Measurements from ENCODE around the gene STRIP1.

Gene STRIP1

DNA sequence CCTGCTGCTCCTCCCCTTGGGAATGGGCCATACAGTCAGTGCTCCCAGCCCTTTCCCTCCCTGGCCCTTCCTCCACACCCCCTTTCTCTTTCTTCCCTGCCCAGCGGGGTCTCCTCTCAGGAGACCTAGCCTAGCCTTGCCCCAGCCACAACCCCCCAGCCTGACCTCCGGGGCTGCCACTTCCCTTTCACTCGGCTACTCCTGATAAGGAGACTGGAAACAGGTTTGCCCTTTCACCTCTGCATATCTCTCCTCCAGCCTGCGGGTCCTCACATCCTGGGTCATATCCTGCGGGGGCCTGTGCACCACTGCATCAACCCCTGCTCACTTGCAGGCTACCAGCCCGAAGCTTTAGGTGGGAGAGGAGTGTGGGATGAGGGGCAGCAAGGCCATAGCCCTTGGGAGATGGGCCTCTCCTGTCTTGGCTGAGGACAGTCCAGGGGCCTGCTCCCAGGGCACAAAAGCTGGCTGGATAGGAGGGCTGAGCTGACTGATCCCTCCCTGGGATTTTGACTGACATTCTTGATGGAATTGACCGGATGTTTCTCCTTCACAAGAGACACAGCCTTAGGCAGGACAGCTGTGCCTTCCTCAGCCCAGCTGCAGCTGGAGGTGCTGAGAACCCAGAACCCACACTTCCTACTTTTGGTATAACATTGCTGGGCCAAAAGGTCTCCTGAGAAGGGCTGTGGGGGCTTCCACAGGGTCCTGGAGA lies 55.3 kb downstream of the STRIP1 start:
- Histone ChIP-seq H3K27ac (ENCODE audit: low read depth, low read length) (no peak overlapping the region), H3K9me3 (ENCODE audit: low read length) (no peaks in the 10 kb centered on the region), H3K4me3 (ENCODE audit: low read depth in 1 of 2, low read length in 2 of 2) (no peak overlapping the region), H3K9ac (ENCODE audit: low read length) (no peak overlapping the region), H3K36me3 (ENCODE audit: insufficient read depth, low read length) (no peaks in the 10 kb centered on the region), H3K4me1 (ENCODE audit: insufficient read depth, low read length) (no peaks in the 10 kb centered on the region), H3K27me3 (ENCODE audit: control insufficient read depth in 1 of 2, insufficient read depth in 2 of 2, low read length in 2 of 2) (no peaks in the 10 kb centered on the region)

DNA sequence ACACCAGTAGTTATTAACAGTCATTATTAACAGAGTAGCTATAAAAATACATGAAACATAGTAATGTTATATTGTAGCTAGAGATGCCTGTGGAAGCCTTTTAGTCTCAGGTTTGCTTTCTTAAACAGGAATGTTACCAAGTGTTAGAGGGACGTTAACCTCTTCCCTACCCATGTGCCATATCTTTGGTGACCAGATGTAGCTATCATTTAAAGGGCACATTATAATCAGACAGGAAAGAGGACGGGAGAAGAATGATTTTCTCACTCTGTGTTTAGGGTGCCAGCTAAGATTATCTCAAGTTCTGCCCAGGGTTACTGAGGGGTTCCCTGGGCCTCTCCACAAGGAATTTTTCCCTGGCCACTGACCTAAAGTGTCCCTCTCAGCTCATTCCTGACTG lies 57.0 kb downstream of the STRIP1 start:
- no peak overlapping the region for H3K27ac ChIP-seq (ENCODE audit: low read depth, low read length)
- H3K27me3 ChIP-seq (ENCODE audit: control insufficient read depth in 1 of 2, insufficient read depth in 2 of 2, low read length in 2 of 2), result no peaks in the 10 kb centered on the region
- H3K9ac ChIP-seq (ENCODE audit: low read length), result no peak overlapping the region
- H3K9me3 ChIP-seq (ENCODE audit: low read length), result no peaks in the 10 kb centered on the region
- no peaks in the 10 kb centered on the region for H3K4me1 ChIP-seq (ENCODE audit: insufficient read depth, low read length)
- no peaks in the 10 kb centered on the region for H3K36me3 ChIP-seq (ENCODE audit: insufficient read depth, low read length)
- H3K4me3 ChIP-seq (ENCODE audit: low read depth in 1 of 2, low read length in 2 of 2), result no peak overlapping the region

DNA sequence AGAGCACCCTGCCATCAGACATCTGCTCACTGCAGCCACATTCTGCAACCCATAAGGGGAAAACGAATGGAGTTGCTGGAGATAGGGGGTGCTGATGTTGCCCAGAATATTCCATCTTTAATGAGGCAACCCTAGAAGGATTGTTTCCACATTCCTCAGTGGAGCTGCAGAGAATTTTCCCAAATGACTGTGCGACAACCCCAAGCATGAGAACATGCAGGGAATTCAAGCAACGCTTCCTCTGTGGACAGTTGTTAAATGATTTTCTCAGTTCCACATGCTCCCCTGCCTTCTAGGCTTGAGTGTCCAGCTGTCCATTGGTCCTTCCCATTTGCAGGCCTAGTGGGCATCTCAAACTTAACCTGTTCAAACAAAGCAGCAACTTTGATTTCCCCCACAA lies 57.4 kb downstream of the STRIP1 start:
- Histone ChIP-seq H3K9me3 (ENCODE audit: low read length) (no peaks in the 10 kb centered on the region), H3K9ac (ENCODE audit: low read length) (no peak overlapping the region), H3K4me1 (ENCODE audit: insufficient read depth, low read length) (no peaks in the 10 kb centered on the region), H3K27me3 (ENCODE audit: control insufficient read depth in 1 of 2, insufficient read depth in 2 of 2, low read length in 2 of 2) (no peaks in the 10 kb centered on the region), H3K36me3 (ENCODE audit: insufficient read depth, low read length) (no peaks in the 10 kb centered on the region), H3K27ac (ENCODE audit: low read depth, low read length) (no peak overlapping the region), H3K4me3 (ENCODE audit: low read depth in 1 of 2, low read length in 2 of 2) (no peak overlapping the region)

DNA sequence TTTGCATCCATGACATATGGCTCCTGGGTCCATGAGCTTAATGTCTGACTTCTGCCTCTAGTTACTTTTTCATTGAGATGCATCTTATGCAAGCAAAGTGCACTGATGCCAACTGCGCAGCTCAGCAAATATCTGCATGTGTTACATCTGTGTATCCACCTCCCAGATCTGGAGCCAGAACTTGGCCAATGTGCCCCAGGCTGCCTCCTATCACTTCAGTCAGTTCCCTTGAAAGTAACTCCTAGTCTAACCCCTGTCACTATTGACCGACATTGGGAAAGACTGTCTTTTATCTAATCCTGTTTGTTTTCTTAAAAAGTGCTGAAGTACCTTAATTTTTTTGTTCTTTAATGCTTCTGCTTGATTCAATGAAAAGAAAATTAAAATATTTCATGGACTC lies 58.6 kb downstream of the STRIP1 start:
- Histone ChIP-seq H3K36me3 (ENCODE audit: insufficient read depth, low read length) (no peaks in the 10 kb centered on the region), H3K4me3 (ENCODE audit: low read depth in 1 of 2, low read length in 2 of 2) (no peak overlapping the region), H3K9me3 (ENCODE audit: low read length) (no peaks in the 10 kb centered on the region), H3K9ac (ENCODE audit: low read length) (no peak overlapping the region), H3K4me1 (ENCODE audit: insufficient read depth, low read length) (no peaks in the 10 kb centered on the region), H3K27me3 (ENCODE audit: control insufficient read depth in 1 of 2, insufficient read depth in 2 of 2, low read length in 2 of 2) (no peaks in the 10 kb centered on the region), H3K27ac (ENCODE audit: low read depth, low read length) (no peak overlapping the region)

DNA sequence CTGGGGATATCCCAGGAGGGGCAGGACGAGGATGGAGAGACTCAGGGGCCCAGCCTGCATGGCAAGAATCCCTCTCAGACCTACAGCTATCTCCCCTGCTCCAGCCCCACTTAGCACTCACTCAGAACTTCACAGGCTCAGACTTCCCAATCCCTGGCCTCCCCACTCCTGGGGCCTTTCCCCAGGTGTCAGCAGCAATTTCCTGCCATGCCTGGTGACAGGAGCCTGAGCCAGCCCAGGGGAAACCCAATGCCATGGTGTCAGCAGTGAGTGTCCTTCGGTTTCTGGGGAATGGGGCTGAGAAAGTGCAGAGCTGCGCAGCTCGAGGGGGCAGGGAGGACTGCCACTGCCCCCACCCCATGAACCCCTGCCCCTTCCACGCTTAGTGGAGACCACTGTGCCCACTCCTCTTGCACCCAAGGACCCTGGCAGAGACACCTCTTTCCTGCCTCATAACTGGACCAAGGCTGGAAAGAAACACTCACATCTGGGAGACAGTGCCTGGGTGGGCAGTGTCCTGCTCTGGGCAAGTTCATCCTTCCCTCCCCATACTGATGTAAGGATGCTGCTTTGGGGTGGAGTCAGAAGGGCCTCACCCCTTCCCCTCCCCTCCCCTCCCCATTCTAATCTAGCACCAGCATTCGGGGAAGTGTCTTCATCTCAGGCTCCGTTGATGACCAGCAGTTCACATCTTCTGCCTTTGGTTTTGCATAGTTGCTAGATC lies 60.7 kb downstream of the STRIP1 start:
- Histone ChIP-seq H3K9me3 (ENCODE audit: low read length) (no peaks in the 10 kb centered on the region), H3K27ac (ENCODE audit: low read depth, low read length) (no peak overlapping the region), H3K27me3 (ENCODE audit: control insufficient read depth in 1 of 2, insufficient read depth in 2 of 2, low read length in 2 of 2) (peaks cover 0 to 6% of the 10 kb centered on the region in 2 donors), H3K4me1 (ENCODE audit: insufficient read depth, low read length) (no peaks in the 10 kb centered on the region), H3K36me3 (ENCODE audit: insufficient read depth, low read length) (no peaks in the 10 kb centered on the region), H3K9ac (ENCODE audit: low read length) (no peak overlapping the region), H3K4me3 (ENCODE audit: low read depth in 1 of 2, low read length in 2 of 2) (no peak overlapping the region)

DNA sequence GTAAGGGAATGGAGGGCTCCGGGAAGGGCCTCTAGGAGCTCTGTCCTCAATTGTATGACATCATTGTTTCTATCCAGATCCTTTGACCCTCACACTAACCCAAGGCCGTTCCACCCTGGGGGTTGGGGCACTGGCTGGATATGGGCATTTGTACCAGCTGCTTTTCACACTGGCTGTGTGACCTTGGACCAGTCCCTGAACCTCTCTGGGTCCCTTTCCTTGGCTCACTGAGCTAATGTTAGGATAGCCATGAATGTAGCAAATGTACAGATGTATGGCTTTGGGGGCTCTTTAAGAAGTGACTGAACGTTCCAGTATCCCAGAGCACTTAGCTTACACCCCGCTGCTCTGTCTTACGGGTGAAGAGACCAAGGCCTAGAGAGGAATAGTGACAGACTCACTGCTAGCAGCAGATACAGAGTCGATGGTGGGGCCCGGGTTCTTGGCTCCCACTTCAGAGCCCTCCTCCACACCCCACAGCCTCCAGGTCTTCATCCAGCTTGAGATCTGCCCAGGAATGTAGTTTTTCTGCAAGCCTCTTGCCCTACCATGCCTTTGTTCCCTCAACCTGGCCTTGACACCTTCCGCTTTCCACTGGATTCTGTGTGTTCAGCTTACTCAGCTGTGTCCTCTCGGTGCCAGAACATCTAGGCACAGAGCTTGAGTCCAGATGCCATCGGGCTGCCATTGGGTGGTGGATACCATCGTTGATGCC lies 63.2 kb downstream of the STRIP1 start:
- Histone ChIP-seq H3K4me1 (ENCODE audit: insufficient read depth, low read length) (no peaks in the 10 kb centered on the region), H3K9ac (ENCODE audit: low read length) (no peak overlapping the region), H3K4me3 (ENCODE audit: low read depth in 1 of 2, low read length in 2 of 2) (no peak overlapping the region), H3K9me3 (ENCODE audit: low read length) (no peaks in the 10 kb centered on the region), H3K36me3 (ENCODE audit: insufficient read depth, low read length) (no peaks in the 10 kb centered on the region), H3K27ac (ENCODE audit: low read depth, low read length) (no peak overlapping the region), H3K27me3 (ENCODE audit: control insufficient read depth in 1 of 2, insufficient read depth in 2 of 2, low read length in 2 of 2) (peaks cover 0 to 6% of the 10 kb centered on the region in 2 donors)

DNA sequence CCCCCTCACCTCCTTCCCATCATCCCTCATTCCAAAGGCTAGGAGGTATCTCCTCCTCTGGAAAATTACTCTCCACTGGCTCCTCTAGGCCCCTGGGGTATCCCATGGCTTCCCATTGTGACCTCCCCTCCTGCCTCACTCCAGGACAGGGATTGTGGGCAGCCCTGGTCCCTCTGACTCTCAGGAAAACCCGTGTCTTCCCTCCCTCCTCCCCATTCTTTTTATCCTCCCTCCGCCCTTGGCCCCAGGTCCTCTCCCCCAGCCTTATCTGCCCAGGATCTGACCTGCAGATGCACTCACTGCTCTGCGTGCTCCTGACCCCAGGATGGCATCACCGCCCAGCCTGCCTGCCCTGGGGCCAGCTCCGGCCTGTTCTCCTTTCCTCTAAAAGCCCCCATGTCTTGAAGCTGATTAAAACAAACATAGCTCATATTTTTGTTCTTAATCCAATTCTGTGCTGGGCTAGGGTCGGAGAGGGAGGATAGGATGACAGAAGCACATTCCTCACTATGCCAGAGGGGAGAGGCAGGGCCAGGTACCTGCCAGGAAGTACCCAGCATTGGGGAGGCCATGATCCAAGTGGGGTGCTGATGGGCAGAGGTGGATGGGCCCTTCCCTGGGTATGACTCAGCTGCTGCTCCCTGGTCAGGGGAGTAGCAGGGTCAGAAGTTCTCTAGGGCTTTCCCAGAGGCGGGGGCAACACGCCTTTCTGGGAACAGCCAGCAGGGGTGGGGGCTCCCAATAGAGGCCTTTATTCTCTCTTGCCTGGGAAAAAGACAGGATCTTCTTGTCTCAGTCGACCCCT lies 64.0 kb downstream of the STRIP1 start:
- Histone ChIP-seq H3K27me3 (ENCODE audit: control insufficient read depth in 1 of 2, insufficient read depth in 2 of 2, low read length in 2 of 2) (peaks cover 0 to 6% of the 10 kb centered on the region in 2 donors), H3K36me3 (ENCODE audit: insufficient read depth, low read length) (no peaks in the 10 kb centered on the region), H3K4me1 (ENCODE audit: insufficient read depth, low read length) (no peaks in the 10 kb centered on the region), H3K4me3 (ENCODE audit: low read depth in 1 of 2, low read length in 2 of 2) (no peak overlapping the region), H3K9me3 (ENCODE audit: low read length) (no peaks in the 10 kb centered on the region), H3K9ac (ENCODE audit: low read length) (no peak overlapping the region), H3K27ac (ENCODE audit: low read depth, low read length) (no peak overlapping the region)

DNA sequence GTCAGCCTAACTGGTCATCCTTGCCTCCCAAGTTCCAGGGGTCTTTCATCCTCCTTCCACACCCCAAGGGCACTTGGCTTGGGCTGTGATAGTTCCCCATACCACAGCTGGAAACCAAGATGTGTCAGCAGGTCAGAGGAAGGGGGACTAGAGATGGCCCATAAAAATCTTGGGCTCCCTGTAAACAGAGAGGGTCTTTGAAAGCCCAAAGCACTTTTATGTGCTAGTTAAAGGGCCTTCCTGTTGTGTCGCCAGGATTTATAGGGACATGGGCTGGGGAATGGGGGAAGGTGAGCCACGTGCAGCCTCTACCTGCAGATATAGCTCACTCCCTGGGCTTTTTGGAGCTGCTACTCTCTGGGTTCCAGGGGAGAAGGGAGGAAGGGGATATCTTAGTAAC lies 65.9 kb downstream of the STRIP1 start:
- Histone ChIP-seq H3K4me1 (ENCODE audit: insufficient read depth, low read length) (no peaks in the 10 kb centered on the region), H3K9me3 (ENCODE audit: low read length) (no peaks in the 10 kb centered on the region), H3K4me3 (ENCODE audit: low read depth in 1 of 2, low read length in 2 of 2) (no peak overlapping the region), H3K27me3 (ENCODE audit: control insufficient read depth in 1 of 2, insufficient read depth in 2 of 2, low read length in 2 of 2) (peaks cover 0 to 6% of the 10 kb centered on the region in 2 donors), H3K27ac (ENCODE audit: low read depth, low read length) (no peak overlapping the region), H3K36me3 (ENCODE audit: insufficient read depth, low read length) (no peaks in the 10 kb centered on the region), H3K9ac (ENCODE audit: low read length) (no peak overlapping the region)

DNA sequence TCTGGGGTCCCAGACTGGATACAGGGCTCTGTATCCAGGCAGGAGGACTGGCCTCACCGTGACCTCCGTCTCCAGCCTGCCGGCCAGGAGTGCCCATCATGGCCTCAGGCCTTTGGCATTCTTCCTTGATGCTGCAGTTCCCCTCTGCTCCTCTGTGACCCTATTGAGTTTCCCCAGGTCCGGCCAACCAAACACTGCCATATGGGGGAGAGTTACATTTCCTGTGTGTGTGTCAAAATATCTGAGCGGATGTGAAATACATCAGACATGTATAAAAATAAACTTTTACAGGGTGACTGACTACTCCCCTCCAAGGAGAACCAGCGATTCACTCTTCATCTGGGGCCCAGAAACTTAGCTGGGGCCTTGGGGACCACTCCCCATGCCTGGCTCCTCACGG lies 67.7 kb downstream of the STRIP1 start:
- Histone ChIP-seq H3K9me3 (ENCODE audit: low read length) (no peaks in the 10 kb centered on the region), H3K27ac (ENCODE audit: low read depth, low read length) (no peak overlapping the region), H3K4me3 (ENCODE audit: low read depth in 1 of 2, low read length in 2 of 2) (no peak overlapping the region), H3K27me3 (ENCODE audit: control insufficient read depth in 1 of 2, insufficient read depth in 2 of 2, low read length in 2 of 2) (peaks cover 0 to 6% of the 10 kb centered on the region in 2 donors), H3K4me1 (ENCODE audit: insufficient read depth, low read length) (no peaks in the 10 kb centered on the region), H3K9ac (ENCODE audit: low read length) (no peak overlapping the region), H3K36me3 (ENCODE audit: insufficient read depth, low read length) (no peaks in the 10 kb centered on the region)

Data from muscle layer of colon (tissue), 2 donors.